ENCODE measurements around the gene SYNE1.

- TF ChIP-seq CTCF (IDR thresholded peaks at IDR 0.05): no peak
- no peak for TF ChIP-seq POLR2A (IDR thresholded peaks at IDR 0.05)
These were observed 183.7 kb downstream of the SYNE1 start for GRCh38 chr6:152453421-152453820.
